GM21423 (cell line): ENCODE results near the gene CCDC170.
"Not testable (repeated sequence)": the region's sequence is repeated elsewhere in the genome, so short reads cannot be mapped to it uniquely, and the experiment has no call there.

Experiments used
- ATAC-seq: cut with Tn5 transposase; IDR thresholded peaks from one replicate; pipeline ENCODE4 v1.9.1; 2021; ENCODE audit warnings: mild to moderate bottlenecking, moderate library complexity; ENCODE audit not compliant: unreplicated experiment

CCDC170 gene

GRCh38 chr6:151544453-151544852 lies 50.6 kb downstream of the CCDC170 start:
- ATAC-seq = no peak

DNA sequence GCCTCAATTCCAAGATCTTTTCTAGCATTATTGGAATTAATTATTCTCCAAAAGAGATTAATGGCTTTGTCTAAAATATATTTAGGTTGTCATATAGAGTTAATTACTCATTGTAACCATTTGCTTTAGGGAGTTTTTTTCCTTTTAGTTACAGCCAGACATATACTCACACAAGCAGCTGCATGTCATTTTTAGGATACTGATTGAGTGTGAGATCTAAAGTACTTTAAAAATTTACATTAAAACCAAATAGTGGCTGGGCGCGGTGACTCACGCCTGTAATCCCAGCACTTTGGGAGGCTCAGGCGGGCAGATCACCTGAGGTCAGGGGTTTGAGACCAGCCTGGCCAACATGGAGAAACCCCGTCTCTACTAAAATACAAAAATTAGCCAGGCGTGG lies 51.1 kb downstream of the CCDC170 start:
- not testable (repeated sequence) for ATAC-seq

DNA sequence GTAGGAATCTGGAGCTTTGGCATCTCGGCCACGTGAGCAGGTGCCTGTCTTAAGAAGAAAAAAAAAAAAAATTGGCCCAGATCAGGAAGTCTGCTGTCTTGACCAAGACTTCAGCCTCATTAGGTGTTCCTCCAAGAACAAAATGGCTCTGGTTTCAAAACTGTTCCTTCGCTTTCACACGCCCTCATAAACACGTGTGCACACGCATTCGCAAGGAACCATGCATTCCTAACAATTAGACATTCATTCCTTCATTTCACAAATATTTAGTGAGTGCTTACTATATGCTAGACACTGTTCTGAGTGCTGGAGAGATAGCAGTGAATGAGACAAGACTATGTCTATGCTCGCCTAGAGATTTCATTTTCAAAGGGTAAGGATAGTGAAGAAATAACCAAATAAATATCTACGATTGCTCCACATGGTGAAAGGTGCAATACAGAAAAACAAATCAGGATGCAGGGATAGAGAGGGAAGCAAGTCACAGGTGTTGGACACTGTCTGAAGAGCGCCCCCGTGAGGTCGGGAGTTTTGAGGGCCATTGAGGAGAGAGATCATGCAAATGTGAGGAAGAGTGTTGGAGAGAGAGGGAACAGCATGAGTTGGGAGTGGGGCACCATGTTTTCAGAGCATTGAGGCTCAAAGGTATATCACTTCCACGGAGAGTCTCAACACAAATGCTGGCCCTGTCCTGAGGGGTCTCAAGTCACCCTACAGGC lies 53.3 kb downstream of the CCDC170 start:
- ATAC-seq = no peak

- ATAC-seq = no peak
These were observed 54.4 kb downstream of the CCDC170 start for GRCh38 chr6:151548201-151548600.

- ATAC-seq = no peak
These were observed 56.0 kb downstream of the CCDC170 start for GRCh38 chr6:151549790-151550189.

- no peak for ATAC-seq
These were observed 56.8 kb downstream of the CCDC170 start for GRCh38 chr6:151550618-151551017.

DNA sequence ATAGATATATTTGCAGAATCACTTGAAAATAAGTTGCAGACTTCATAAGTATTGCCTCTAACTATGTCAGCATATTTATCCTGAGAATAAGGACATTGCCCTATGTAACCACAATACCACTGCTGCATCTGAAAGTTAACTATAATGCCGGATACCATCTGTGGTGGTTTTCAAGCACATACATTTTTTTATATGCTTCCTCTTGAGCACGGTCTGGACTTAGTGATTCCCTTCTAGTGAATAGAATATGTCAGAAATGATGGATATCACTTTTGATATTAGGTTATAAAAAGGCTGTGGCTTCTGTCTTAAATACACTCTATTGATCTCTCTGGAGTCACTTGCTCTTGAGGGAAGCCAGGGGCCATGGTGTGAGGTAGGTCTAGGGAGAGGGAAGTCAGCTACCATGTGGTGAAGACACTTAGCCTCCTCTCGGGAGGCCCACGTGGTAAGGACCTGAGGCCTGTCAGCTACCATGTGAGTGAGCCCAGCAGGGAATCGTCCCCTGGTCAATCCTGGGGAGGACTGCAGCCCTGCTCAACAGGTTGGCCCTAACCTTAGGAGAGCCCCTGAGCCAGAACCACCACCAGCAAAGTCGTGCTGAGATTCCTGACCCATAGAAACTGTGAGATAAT lies 57.5 kb downstream of the CCDC170 start:
- ATAC-seq = no peak

GRCh38 chr6:151553416-151554165 lies 59.8 kb downstream of the CCDC170 start:
- ATAC-seq = no peak

DNA sequence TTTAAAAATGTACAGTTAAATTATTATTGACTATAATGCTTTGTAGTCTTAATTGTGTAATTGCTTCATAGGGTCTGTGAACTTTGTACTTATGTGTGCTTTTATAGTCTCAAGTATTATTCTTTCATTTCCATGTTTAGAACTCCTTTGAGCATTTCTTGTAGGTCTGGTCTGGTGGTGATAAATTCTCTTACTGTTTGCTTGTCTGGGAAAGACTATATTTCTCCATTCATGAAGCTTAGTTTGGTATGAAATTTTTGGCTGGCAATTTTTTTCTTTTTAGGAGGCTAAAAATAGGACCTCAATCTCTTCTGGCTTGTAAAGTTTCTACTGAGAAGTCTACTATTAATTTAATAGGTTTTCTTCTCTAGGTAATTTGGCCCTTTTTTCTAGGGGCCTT lies 67.4 kb downstream of the CCDC170 start:
- ATAC-seq = no peak

- no peak for ATAC-seq
These were observed 70.8 kb downstream of the CCDC170 start for GRCh38 chr6:151564654-151565053.

DNA sequence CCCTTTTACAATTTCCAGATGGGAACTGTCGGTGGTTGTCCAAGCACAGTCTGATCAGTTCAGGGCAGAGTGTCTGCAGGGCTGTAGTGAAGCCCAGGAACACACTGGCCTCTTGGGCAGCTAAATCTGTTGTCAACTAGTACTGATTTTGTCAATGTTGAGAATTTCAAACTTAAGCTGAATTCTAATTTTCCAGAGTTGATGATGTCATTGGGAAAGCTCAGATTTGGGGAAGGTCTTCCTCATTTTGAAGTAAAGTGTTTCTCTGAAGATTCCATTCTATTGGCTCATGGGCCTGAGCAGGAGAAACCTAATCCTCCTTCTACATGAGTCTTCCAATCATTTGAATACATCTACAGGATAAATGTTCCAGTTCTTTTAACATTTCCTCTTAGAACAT lies 72.1 kb downstream of the CCDC170 start:
- no peak for ATAC-seq

DNA sequence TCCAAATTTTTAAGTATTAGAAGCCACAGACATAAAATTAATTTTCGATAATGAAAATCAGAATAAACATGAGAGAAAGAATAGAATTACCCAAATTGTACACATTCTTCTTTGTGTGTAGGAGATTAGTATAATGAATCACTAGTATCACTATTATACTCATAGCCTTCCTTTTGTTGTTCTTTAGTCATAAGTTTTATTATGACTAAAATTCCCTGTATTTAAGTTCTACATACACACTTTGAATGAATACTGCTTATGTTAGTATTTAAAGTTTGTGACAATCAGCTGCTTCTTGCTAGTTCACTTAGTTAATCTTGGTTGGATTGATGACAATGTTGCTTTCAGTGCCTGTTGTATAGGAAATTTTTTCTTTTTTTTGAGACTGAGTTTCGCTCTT lies 72.7 kb downstream of the CCDC170 start:
- no peak for ATAC-seq

GRCh38 chr6:151576633-151577032 lies 82.8 kb downstream of the CCDC170 start:
- ATAC-seq = no peak

DNA sequence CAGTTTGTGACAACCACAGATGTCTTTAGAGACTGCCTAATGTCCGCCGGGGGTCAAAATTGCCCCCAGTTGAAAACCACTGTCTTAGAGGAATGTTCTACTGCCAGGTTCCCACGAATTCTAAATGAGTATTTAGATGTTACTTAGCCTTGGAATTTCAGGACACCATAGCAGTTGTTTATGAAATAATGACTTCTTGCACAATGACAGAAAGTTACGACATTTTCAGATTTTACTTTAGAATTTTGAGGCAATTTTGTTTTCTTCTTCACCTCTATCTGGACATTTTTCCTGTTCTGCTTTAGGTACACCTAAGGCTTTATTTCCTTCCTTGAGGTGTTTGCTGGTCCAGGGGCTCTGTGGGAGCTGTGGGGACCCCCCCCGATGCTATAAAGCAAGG lies 83.4 kb downstream of the CCDC170 start:
- ATAC-seq = no peak

DNA sequence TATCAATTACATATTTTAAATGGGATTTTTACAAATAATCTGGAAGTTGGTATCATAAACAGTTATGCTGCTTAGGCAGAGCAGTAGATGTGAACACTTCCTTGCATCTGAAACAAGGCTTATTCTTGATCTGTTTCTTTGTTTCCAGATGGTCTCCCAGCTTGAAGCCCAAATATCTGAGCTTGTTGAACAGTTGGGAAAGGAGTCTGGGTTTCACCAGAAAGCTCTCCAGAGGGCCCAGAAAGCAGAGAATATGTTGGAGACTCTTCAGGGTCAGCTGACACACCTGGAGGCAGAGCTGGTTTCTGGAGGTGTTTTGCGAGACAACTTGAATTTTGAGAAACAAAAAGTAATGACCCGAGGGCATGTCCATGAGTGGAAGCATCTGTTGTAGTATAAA lies 91.9 kb downstream of the CCDC170 start:
- no peak for ATAC-seq

DNA sequence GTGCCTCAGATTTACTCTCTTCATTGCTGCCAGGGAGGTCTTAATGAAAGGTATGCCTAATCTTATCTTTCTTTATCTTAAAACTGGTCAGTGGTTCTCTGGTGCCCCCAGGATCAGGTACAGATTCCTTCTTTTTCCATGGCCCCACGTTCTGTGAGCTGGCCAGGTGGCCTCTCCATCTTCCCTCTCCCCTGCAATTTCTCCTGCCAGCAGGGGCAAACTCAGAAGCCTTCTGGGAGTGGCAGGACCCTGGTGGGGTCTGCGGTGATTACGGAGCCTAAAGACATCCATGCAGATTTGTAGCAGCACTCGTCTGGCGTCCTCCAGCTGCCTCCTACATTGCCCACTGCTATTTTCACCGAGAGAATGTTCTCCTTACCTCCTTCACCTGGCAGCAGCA lies 95.8 kb downstream of the CCDC170 start:
- no peak for ATAC-seq

DNA sequence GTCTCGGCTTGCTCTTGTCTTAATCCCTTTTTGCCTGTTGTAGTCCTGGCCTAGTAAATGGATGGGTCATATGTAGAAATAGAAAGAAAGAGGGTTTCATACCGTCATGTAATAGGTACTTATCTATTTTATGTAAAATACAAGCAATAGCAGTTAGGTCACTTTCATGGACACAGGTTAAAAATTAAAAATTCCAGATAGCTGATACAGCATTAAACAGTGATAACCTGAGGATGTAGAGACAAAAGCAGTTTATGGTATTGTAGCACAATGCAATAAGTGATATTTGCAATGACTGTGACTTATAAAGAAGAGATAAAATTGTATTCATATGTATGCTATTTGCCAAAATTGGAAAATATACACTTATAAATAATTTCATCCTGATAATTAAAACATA lies 96.9 kb downstream of the CCDC170 start:
- ATAC-seq = no peak

- no peak for ATAC-seq
These were observed 98.8 kb downstream of the CCDC170 start for GRCh38 chr6:151592449-151593159.

- ATAC-seq = no peak
These were observed 115.5 kb downstream of the CCDC170 start for GRCh38 chr6:151609146-151609902.

DNA sequence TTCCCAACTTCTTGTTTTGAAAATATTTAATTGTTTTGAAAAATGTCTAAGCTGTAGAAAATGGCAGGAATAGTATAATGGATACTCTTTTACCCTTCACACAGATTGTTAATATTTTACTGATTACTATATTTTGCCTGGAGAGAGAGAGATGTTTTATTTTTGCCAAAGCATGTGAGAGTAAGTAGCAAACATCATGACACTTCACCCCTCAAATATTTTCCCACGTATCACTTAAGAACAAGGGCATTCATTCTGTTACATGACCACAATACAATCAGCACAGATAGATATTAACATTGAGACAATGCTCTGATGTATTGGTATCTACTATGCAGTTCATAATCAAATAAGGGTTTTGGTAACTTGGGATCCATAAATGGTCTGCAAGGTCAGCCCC lies 116.5 kb downstream of the CCDC170 start:
- ATAC-seq = no peak

GRCh38 chr6:151614630-151615029 lies 120.8 kb downstream of the CCDC170 start:
- no peak for ATAC-seq
